ENCODE results near the gene GPA33.
"Not testable (repeated sequence)": the region's sequence is repeated elsewhere in the genome, so short reads cannot be mapped to it uniquely, and the experiment has no call there.

The GPA33 gene

DNA sequence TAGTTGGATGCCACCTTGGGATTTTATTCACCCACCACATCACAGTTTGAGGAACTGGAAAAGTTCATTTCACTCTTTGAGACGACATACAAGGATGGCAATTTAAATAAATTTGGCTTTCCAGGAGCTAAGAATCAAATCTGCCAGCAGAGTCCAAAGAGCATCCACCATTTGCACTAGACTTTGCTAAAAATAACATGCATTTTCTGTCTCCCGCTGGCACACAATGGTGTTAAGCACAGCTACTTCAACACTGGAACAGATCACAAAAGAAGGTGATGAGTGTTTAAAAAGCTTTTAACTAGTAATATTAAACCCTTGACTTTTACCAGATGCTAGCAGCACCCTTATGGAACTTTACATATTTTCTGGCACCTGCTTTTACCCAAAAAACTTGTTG lies 56.5 kb downstream of the GPA33 start:
- no peaks in the 10 kb centered on the region for H3K79me2 ChIP-seq (ENCODE audit: control insufficient read depth, insufficient read depth, low read length, poor library complexity)
- H3K14ac ChIP-seq (ENCODE audit: low read length) = no peak overlapping the region
- H3K18ac ChIP-seq (ENCODE audit: low read length) = no peak overlapping the region
- peaks cover 2% of the 10 kb centered on the region for H3K9me3 ChIP-seq (ENCODE audit: insufficient read depth, low read depth, low read length)
- H3K36me3 ChIP-seq (ENCODE audit: control insufficient read depth in 1 of 2, insufficient read depth in 2 of 2, low read length in 2 of 2) = no peaks in the 10 kb centered on the region
- H2AK5ac ChIP-seq (ENCODE audit: low read length) = no peak overlapping the region
- no peak overlapping the region for H3K4ac ChIP-seq (ENCODE audit: low read depth, low read length)
- no peak overlapping the region for H2BK5ac ChIP-seq (ENCODE audit: low read depth, low read length, poor library complexity)
- WGBS (ENCODE audit: extremely low coverage, insufficient coverage, insufficient read length) = no CpG with 5 or more reads among the region's 2 CpGs
- H2BK120ac ChIP-seq (ENCODE audit: insufficient read depth, low read length, poor library complexity) = no peak overlapping the region
- H2BK12ac ChIP-seq (ENCODE audit: low read length) = no peak overlapping the region
- H3K27me3 ChIP-seq (ENCODE audit: insufficient read depth, low read length) = no peaks in the 10 kb centered on the region
- H3K4me3 ChIP-seq (ENCODE audit: low read depth, low read length) = no peak overlapping the region
- H2AFZ ChIP-seq (ENCODE audit: insufficient read depth, low read length, poor library complexity) = no peak overlapping the region
- H4K12ac ChIP-seq (ENCODE audit: low read depth, low read length) = no peak overlapping the region
- no peak overlapping the region for H3K4me2 ChIP-seq (ENCODE audit: low read length)
- no peaks in the 10 kb centered on the region for H3K4me1 ChIP-seq (ENCODE audit: control insufficient read depth in 1 of 2, insufficient read depth in 2 of 2, low read length in 2 of 2)
- H3K27ac ChIP-seq (ENCODE audit: low read depth, low read length) = no peak overlapping the region
- no peak for DNase-seq
- H4K8ac ChIP-seq (ENCODE audit: low read depth, low read length) = no peak overlapping the region
- H4K91ac ChIP-seq (ENCODE audit: low read depth, low read length) = no peak overlapping the region
- H3K23ac ChIP-seq (ENCODE audit: low read length) = no peak overlapping the region
- H3K9ac ChIP-seq (ENCODE audit: low read length) = no peak overlapping the region
- no peaks in the 10 kb centered on the region for H3K79me1 ChIP-seq (ENCODE audit: low read length)

DNA sequence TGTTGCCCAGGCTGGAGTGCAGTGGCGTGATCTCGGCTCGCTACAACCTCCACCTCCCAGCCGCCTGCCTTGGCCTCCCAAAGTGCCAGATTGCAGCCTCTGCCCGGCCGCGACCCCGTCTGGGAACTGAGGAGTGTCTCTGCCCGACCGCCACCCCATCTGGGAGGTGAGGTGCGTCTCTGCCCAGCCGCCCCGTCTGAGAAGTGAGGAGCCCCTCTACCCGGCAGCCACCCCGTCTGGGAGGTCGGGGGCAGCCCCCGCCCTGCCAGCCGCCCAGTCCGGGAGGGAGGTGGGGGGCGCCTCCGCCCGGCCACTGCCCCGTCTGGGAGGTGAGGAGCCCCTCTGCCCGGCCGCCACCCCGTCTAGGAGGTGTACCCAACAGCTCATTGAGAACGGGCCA lies 60.6 kb downstream of the GPA33 start:
- H3K36me3 ChIP-seq (ENCODE audit: control insufficient read depth in 1 of 2, insufficient read depth in 2 of 2, low read length in 2 of 2); H3K4ac ChIP-seq (ENCODE audit: low read depth, low read length); H4K91ac ChIP-seq (ENCODE audit: low read depth, low read length); H3K4me3 ChIP-seq (ENCODE audit: low read depth, low read length); H3K79me1 ChIP-seq (ENCODE audit: low read length); H3K4me1 ChIP-seq (ENCODE audit: control insufficient read depth in 1 of 2, insufficient read depth in 2 of 2, low read length in 2 of 2); H3K14ac ChIP-seq (ENCODE audit: low read length); H2BK120ac ChIP-seq (ENCODE audit: insufficient read depth, low read length, poor library complexity); H4K8ac ChIP-seq (ENCODE audit: low read depth, low read length); H3K79me2 ChIP-seq (ENCODE audit: control insufficient read depth, insufficient read depth, low read length, poor library complexity); DNase-seq; H3K27ac ChIP-seq (ENCODE audit: low read depth, low read length); H2BK5ac ChIP-seq (ENCODE audit: low read depth, low read length, poor library complexity); H2BK12ac ChIP-seq (ENCODE audit: low read length); H3K27me3 ChIP-seq (ENCODE audit: insufficient read depth, low read length); H4K12ac ChIP-seq (ENCODE audit: low read depth, low read length); H3K4me2 ChIP-seq (ENCODE audit: low read length); H2AFZ ChIP-seq (ENCODE audit: insufficient read depth, low read length, poor library complexity); H3K9ac ChIP-seq (ENCODE audit: low read length); H3K23ac ChIP-seq (ENCODE audit: low read length); H2AK5ac ChIP-seq (ENCODE audit: low read length); H3K9me3 ChIP-seq (ENCODE audit: insufficient read depth, low read depth, low read length); H3K18ac ChIP-seq (ENCODE audit: low read length): not testable (repeated sequence)
- no CpG with 5 or more reads among the region's 27 CpGs for WGBS (ENCODE audit: extremely low coverage, insufficient coverage, insufficient read length)

DNA sequence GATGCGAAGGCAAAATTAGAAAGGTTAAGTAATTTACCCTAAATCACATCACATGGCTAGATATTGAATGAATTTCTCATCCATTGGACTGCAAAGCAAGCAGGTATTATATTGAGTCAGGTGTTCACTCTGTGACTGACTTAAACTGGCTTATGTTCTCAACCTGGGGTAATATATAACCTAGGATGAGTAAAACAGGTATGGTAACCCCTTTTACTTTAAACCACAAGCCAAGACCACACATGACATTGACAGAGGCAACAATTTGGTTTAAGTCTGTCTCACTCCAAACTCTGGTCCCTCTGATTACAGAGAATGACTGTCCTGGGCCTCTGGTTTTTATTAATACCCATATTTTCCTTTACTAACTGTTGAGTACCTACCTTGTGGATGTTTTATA lies 67.8 kb downstream of the GPA33 start:
- no peak overlapping the region for H3K4ac ChIP-seq (ENCODE audit: low read depth, low read length)
- DNase-seq = no peak
- no peak overlapping the region for H4K91ac ChIP-seq (ENCODE audit: low read depth, low read length)
- H3K36me3 ChIP-seq (ENCODE audit: control insufficient read depth in 1 of 2, insufficient read depth in 2 of 2, low read length in 2 of 2) = no peaks in the 10 kb centered on the region
- H3K23ac ChIP-seq (ENCODE audit: low read length) = no peak overlapping the region
- H2AK5ac ChIP-seq (ENCODE audit: low read length) = no peak overlapping the region
- H4K12ac ChIP-seq (ENCODE audit: low read depth, low read length) = no peak overlapping the region
- no peak overlapping the region for H3K27ac ChIP-seq (ENCODE audit: low read depth, low read length)
- no peaks in the 10 kb centered on the region for H3K27me3 ChIP-seq (ENCODE audit: insufficient read depth, low read length)
- H3K79me2 ChIP-seq (ENCODE audit: control insufficient read depth, insufficient read depth, low read length, poor library complexity) = no peaks in the 10 kb centered on the region
- no peaks in the 10 kb centered on the region for H3K79me1 ChIP-seq (ENCODE audit: low read length)
- no peak overlapping the region for H3K18ac ChIP-seq (ENCODE audit: low read length)
- no peak overlapping the region for H3K14ac ChIP-seq (ENCODE audit: low read length)
- H2BK120ac ChIP-seq (ENCODE audit: insufficient read depth, low read length, poor library complexity) = no peak overlapping the region
- H3K9me3 ChIP-seq (ENCODE audit: insufficient read depth, low read depth, low read length) = no peaks in the 10 kb centered on the region
- H2AFZ ChIP-seq (ENCODE audit: insufficient read depth, low read length, poor library complexity) = no peak overlapping the region
- H3K9ac ChIP-seq (ENCODE audit: low read length) = no peak overlapping the region
- no peak overlapping the region for H2BK12ac ChIP-seq (ENCODE audit: low read length)
- no peaks in the 10 kb centered on the region for H3K4me1 ChIP-seq (ENCODE audit: control insufficient read depth in 1 of 2, insufficient read depth in 2 of 2, low read length in 2 of 2)
- WGBS (ENCODE audit: extremely low coverage, insufficient coverage, insufficient read length) = no CpG with 5 or more reads among the region's 1 CpG
- no peak overlapping the region for H3K4me3 ChIP-seq (ENCODE audit: low read depth, low read length)
- no peak overlapping the region for H3K4me2 ChIP-seq (ENCODE audit: low read length)
- no peak overlapping the region for H2BK5ac ChIP-seq (ENCODE audit: low read depth, low read length, poor library complexity)
- no peak overlapping the region for H4K8ac ChIP-seq (ENCODE audit: low read depth, low read length)

DNA sequence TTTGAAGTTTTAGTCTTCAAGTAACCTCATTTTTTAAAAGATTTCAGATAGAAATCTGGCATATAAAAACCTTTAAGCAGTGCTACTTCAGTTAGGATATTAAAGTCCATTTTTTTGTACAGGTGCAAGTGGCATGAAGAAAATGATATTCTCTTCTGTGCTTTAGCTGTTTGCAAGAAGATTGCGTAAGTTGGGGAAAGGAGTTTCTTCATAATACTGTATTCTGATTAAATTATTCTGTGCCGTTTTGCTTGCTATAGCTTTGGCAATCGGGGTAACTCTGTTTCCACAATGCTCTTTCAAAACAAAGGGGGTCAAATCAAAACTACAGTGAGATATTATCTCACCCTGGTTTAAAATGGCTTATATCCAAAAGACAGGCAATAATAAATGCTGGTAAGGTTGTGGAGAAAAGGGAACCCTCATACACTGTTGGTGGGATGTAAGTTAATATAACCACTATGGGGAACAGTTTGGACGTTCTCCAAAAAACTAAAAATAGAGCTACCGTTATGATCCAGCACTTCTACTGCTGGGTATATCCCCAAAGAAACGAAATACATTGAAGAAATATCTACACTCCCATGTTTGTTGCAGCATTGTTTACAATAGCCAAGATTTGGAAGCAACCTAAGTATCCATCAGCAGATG lies 74.0 kb downstream of the GPA33 start:
- no peak overlapping the region for H3K18ac ChIP-seq (ENCODE audit: low read length)
- H2AK5ac ChIP-seq (ENCODE audit: low read length) = no peak overlapping the region
- H3K23ac ChIP-seq (ENCODE audit: low read length) = no peak overlapping the region
- no peak overlapping the region for H2BK12ac ChIP-seq (ENCODE audit: low read length)
- H2BK120ac ChIP-seq (ENCODE audit: insufficient read depth, low read length, poor library complexity) = no peak overlapping the region
- no peaks in the 10 kb centered on the region for H3K9me3 ChIP-seq (ENCODE audit: insufficient read depth, low read depth, low read length)
- no peak overlapping the region for H3K4me3 ChIP-seq (ENCODE audit: low read depth, low read length)
- H4K91ac ChIP-seq (ENCODE audit: low read depth, low read length) = no peak overlapping the region
- no peaks in the 10 kb centered on the region for H3K79me2 ChIP-seq (ENCODE audit: control insufficient read depth, insufficient read depth, low read length, poor library complexity)
- H4K8ac ChIP-seq (ENCODE audit: low read depth, low read length) = no peak overlapping the region
- no peak overlapping the region for H2AFZ ChIP-seq (ENCODE audit: insufficient read depth, low read length, poor library complexity)
- H3K4me1 ChIP-seq (ENCODE audit: control insufficient read depth in 1 of 2, insufficient read depth in 2 of 2, low read length in 2 of 2) = no peaks in the 10 kb centered on the region
- no peak overlapping the region for H3K14ac ChIP-seq (ENCODE audit: low read length)
- WGBS (ENCODE audit: extremely low coverage, insufficient coverage, insufficient read length) = no CpG with 5 or more reads among the region's 6 CpGs
- H4K12ac ChIP-seq (ENCODE audit: low read depth, low read length) = no peak overlapping the region
- H3K36me3 ChIP-seq (ENCODE audit: control insufficient read depth in 1 of 2, insufficient read depth in 2 of 2, low read length in 2 of 2) = no peaks in the 10 kb centered on the region
- H3K4ac ChIP-seq (ENCODE audit: low read depth, low read length) = no peak overlapping the region
- no peaks in the 10 kb centered on the region for H3K27me3 ChIP-seq (ENCODE audit: insufficient read depth, low read length)
- no peak overlapping the region for H3K27ac ChIP-seq (ENCODE audit: low read depth, low read length)
- DNase-seq = no peak
- no peak overlapping the region for H2BK5ac ChIP-seq (ENCODE audit: low read depth, low read length, poor library complexity)
- H3K79me1 ChIP-seq (ENCODE audit: low read length) = no peaks in the 10 kb centered on the region
- no peak overlapping the region for H3K4me2 ChIP-seq (ENCODE audit: low read length)
- H3K9ac ChIP-seq (ENCODE audit: low read length) = no peak overlapping the region

All from trophoblast cell (in vitro differentiated cells and primary cell).